Calu3 (cell line): ENCODE measurements around the gene TRIP13. TPM values are rescaled to one million over a fixed set of nuclear protein-coding genes. Genes with fewer than 3 reads are reported as not detected.

ENCODE experiments used
- BruUV-seq: library from RNA; stranded (reverse); fragments of 400-500 nt; replicated peaks from 2 replicates; lab custom pipeline; 2021; lab: Mats Ljungman, UMichigan
- CTCF ChIA-PET: fragments of 300-600 bp; sonication (Branson Sonifier 250); formaldehyde crosslinking; loops from one replicate; lab custom pipeline; 2022; ENCODE audit warnings: antibody characterized with exemption; lab: Charles Lee
- DNase-seq: peaks from one replicate; pipeline ENCODE4 v3.0.0; 2022
- H3K27ac Mint-ChIP-seq: one replicate; pipeline ENCODE4 v1.8.0; 2022; ENCODE audit warnings: mixed read lengths; ENCODE audit not compliant: unreplicated experiment
- H3K27me3 Mint-ChIP-seq: one replicate; pipeline ENCODE4 v1.8.0; 2022; ENCODE audit warnings: mixed read lengths; ENCODE audit not compliant: unreplicated experiment
- H3K36me3 Mint-ChIP-seq: one replicate; pipeline ENCODE4 v1.8.0; 2022; ENCODE audit warnings: mild to moderate bottlenecking, moderate library complexity, mixed read lengths; ENCODE audit not compliant: insufficient read depth, unreplicated experiment
- H3K4me1 Mint-ChIP-seq: one replicate; pipeline ENCODE4 v1.8.0; 2022; ENCODE audit warnings: mild to moderate bottlenecking, low read depth, mixed read lengths; ENCODE audit not compliant: unreplicated experiment
- H3K4me3 Mint-ChIP-seq: one replicate; pipeline ENCODE4 v1.8.0; 2022; ENCODE audit warnings: mild to moderate bottlenecking, low read depth, moderate library complexity, mixed read lengths; ENCODE audit not compliant: unreplicated experiment
- H3K9me3 Mint-ChIP-seq: one replicate; pipeline ENCODE4 v1.8.0; 2022; ENCODE audit warnings: low read depth, mixed read lengths; ENCODE audit not compliant: unreplicated experiment
- intact Hi-C: fragments of 100-400 bp; cut with micrococcal nuclease; formaldehyde crosslinking; loops from one replicate; pipeline ENCODE4 v1.10.0; 2022; ENCODE audit not compliant: unreplicated experiment
- total RNA-seq: library from RNA; stranded (reverse); gene quantifications from 2 replicates; pipeline ENCODE4 v1.2.3, GENCODE V29; 2022
- TF ChIP-seq, protein P1 (sequence below): fragments of 200-600 bp; IDR thresholded peaks from one replicate; pipeline ENCODE4 v1.8.0; 2022; ENCODE audit warnings: antibody characterized with exemption; ENCODE audit not compliant: unreplicated experiment

The TRIP13 gene
- total RNA-seq, 1 experiment from 2014 or later: 29.9 TPM

GRCh38 chr5:962386-962785 lies 69.7 kb downstream of the TRIP13 start:
- Mint-ChIP-seq H3K36me3 (no peaks in the 10 kb centered on the region), H3K4me1 (peaks cover 12% of the 10 kb centered on the region), H3K4me3 (no peak overlapping the region), H3K27me3 (peaks cover 83% of the 10 kb centered on the region), H3K27ac (no peak overlapping the region), H3K9me3 (no peaks in the 10 kb centered on the region)
- no peak for DNase-seq
- intact Hi-C loops: no loop called here
- CTCF ChIA-PET: interaction anchor here (0.6 kb wide), 1 partner anchor 323 kb away, joined by 9 read pairs; no protein-coding TSS in a partner anchor
- TF ChIP-seq, protein P1, sequence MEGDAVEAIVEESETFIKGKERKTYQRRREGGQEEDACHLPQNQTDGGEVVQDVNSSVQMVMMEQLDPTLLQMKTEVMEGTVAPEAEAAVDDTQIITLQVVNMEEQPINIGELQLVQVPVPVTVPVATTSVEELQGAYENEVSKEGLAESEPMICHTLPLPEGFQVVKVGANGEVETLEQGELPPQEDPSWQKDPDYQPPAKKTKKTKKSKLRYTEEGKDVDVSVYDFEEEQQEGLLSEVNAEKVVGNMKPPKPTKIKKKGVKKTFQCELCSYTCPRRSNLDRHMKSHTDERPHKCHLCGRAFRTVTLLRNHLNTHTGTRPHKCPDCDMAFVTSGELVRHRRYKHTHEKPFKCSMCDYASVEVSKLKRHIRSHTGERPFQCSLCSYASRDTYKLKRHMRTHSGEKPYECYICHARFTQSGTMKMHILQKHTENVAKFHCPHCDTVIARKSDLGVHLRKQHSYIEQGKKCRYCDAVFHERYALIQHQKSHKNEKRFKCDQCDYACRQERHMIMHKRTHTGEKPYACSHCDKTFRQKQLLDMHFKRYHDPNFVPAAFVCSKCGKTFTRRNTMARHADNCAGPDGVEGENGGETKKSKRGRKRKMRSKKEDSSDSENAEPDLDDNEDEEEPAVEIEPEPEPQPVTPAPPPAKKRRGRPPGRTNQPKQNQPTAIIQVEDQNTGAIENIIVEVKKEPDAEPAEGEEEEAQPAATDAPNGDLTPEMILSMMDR: no peak
- no TSS peak for BruUV-seq

DNA sequence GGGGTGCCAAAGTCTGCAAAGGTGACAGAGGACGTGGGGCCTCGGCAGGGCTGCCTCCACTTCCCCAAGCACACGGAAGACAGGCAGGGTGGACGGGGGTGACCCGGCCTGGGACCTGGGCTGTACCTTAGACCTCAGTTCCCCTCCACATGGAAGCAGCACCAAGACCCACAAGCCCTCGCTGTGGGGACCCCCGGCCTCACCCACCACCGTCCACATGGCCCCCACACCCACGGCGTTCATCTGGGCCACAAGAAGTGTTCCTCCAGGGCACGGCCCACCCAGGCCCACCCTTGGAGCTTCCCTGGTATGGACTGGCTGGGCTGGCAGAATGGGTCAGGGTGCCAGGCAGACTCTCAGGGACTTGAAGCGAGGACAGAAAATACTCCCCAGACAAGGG lies 70.1 kb downstream of the TRIP13 start:
- Mint-ChIP-seq H3K4me1 (peaks cover 12% of the 10 kb centered on the region), H3K4me3 (no peak overlapping the region)

DNA sequence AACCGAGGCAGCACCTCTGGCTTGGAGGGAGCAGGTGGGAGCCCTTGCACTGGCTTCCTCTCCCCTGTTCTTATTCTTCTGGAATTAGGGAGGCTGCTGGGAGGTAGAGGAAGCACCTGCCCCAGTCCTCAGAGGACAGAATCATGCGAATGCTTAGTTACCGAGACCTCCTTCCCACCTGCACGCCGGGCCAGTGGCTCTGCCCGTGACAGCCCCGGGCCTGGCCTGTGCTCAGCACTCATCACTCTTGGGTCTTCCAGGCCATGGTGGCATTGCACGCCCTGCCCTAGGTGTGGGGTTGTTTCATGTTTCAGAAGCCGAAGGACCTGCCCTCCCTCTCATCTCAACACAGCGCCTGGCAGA lies 70.6 kb downstream of the TRIP13 start:
- H3K9me3 Mint-ChIP-seq: no peaks in the 10 kb centered on the region
- H3K36me3 Mint-ChIP-seq: no peaks in the 10 kb centered on the region
- DNase-seq: no peak
- no peak overlapping the region for H3K4me3 Mint-ChIP-seq
- peaks cover 92% of the 10 kb centered on the region for H3K27me3 Mint-ChIP-seq
- TF ChIP-seq, protein P1: no peak
- H3K4me1 Mint-ChIP-seq: peaks cover 12% of the 10 kb centered on the region
- CTCF ChIA-PET: no interaction called here
- BruUV-seq: no TSS peak
- intact Hi-C loops: no loop called here
- no peak overlapping the region for H3K27ac Mint-ChIP-seq

More for the DNA sequence above, 70.1 kb downstream of the TRIP13 start:
- Mint-ChIP-seq H3K36me3 (no peaks in the 10 kb centered on the region), H3K9me3 (no peaks in the 10 kb centered on the region), H3K27ac (no peak overlapping the region), H3K27me3 (peaks cover 88% of the 10 kb centered on the region)
- CTCF ChIA-PET: no interaction called here
- DNase-seq: no peak
- intact Hi-C loops: no loop called here
- TF ChIP-seq, protein P1: no peak
- no TSS peak for BruUV-seq

DNA sequence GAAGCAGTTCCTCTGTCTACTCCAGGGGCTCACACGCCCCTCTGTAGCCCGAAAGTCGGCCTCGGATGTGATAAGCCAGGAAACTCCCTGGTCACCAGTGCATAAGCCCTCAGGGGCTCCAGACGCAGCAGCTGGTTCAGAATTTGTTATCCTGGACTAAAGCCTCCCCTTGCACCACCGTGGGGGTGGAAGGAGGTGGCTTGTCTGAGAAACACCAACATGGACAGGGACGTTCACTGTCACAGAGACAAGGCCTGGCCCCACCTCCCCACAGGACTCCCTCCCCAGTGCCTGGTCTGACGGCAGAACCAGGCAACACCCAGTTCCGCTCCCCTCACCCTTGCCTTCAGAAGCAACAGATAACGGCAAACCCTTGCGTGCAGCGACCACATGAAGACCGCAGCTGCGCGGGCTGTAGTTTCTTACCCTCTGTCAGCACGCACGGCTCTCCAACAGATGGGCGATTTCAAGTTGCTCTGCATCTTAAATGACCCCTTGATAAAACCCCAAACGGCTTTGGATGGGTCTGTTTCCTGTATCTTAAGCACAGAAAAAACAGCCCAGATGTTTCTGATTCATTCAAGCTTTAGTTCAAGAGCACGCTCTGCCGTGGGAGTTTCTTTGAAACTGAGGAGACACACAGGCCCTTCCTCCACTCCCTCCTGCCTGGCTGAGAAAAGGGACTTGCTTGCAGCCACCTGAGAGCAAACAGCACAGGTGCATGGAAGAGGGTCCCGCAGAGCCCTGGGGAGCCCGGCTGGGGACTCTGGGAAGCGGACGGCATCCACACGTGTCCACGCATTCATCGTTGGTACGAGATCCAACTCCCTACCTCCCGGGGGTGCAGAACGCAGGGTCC lies 71.2 kb downstream of the TRIP13 start:
- Mint-ChIP-seq H3K4me3 (no peak overlapping the region), H3K36me3 (no peaks in the 10 kb centered on the region), H3K9me3 (no peaks in the 10 kb centered on the region), H3K27ac (no peak overlapping the region), H3K4me1 (peaks cover 12% of the 10 kb centered on the region), H3K27me3 (peaks cover 97% of the 10 kb centered on the region)
- BruUV-seq: no TSS peak
- no peak for DNase-seq
- CTCF ChIA-PET: no interaction called here
- intact Hi-C loops: no loop called here
- TF ChIP-seq, protein P1: no peak
